HS-27A (cell line): ENCODE data around the gene ZNF438.

Experiments
- DNase-seq: peaks from one replicate; pipeline ENCODE4 v3.0.0-alpha.2; 2012; ENCODE audit warnings: low read depth, missing footprints

Gene ZNF438

DNA sequence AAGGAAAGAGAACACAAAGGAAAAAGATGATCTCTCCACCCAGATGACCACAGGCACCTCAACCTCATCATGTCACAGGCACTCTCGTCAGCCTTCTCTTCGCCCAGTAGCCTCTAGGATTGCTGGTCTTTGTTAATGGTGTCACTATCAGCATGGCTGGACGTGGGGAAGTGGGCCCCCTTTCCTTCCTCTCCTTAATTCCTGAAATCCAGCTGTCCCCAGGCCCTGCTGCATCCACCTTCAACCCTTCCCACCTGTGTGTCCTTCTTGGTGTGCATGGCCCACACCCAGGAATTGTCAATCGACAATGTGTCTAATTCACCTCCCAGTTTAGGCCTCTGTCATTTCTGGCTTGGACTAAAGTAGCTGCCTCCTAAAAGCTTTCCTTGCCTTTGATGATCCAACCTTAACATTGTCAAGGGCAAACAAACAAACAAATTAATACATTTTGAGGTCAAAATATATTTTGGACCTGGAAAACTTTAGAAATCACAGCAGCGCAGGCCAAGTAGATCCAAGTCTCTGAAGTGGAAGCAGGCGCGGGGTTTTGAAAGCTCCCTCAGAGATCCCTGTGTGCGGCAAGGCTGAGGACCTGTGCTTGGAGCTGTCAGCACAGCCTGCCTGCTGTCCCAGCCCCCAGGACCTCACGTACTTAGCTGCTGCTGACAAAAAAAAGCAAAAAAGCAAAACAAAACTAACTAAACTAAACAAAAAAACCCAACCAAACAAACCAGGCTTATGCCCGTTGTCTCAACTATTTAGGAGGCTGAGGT, 208.8 kb downstream of the ZNF438 start:
- no peak for DNase-seq

DNA sequence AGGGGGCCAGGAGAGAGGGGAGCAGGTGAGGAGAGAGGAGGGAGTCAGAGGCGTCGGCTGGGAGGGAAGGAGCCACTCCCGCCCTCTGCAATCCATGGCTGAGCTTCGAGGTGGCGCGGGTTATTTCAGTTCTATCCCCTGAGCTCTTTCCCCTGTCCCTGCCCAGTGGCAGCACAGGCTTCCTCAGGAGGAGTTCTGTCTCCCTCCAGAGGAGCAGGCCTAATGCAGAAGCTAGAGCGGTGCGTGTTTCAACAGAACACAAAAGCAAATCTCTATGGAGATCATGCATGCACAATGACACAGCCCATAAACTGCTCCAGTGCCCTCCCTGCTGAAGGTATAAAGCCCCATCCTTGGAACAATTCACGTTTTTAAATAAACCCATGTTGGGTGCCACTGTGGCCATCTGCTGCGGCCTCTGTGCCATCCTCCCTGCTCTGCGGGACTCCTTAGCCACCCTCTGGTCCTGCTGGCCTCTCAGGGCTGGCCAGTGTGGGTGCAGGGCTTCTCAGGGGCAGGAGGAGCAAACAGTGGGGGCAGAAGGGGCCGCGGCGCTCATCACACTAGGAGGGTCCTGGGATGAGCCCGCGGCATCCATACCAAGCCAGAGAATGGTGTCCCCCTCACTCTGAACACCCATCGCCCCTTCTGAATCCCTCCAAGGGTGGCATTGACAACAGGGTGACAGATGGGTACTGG, 209.5 kb downstream of the ZNF438 start:
- no peak for DNase-seq

DNA sequence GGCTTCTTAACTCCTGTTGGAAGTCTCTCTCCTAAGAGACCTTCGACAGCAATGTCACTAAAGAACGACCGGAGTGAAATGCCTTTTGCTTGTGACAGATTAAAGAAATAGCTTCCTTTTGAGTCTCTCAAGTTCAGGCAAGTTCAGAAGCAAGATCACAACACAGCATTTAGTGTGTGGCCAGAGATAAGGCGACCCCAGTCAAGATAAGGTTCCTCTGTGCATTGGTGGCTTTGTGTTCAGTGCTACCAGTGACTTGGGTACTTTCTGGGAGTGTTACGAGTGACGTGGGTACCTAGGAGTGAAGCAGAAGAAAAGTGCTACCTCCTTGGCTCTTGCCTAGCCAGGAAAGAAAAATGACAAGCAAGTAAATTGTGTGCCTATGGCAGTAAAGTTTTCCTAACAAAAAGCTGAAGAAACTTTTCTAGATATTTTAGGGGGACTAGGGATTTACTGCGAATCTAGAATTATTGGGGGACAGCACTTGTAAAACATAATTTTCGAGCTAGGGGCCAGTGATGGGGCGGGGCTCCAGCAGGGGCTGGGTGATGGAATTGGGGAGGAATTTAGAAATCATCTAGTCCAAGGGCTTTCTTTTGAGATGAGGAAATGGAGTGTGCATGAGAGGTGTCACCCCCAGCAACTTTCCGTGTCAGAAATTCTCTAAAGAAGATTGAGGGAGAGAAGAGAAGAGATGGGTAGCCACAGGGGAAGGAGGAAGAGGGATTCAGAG, 210.2 kb downstream of the ZNF438 start:
- DNase-seq: no peak

DNA sequence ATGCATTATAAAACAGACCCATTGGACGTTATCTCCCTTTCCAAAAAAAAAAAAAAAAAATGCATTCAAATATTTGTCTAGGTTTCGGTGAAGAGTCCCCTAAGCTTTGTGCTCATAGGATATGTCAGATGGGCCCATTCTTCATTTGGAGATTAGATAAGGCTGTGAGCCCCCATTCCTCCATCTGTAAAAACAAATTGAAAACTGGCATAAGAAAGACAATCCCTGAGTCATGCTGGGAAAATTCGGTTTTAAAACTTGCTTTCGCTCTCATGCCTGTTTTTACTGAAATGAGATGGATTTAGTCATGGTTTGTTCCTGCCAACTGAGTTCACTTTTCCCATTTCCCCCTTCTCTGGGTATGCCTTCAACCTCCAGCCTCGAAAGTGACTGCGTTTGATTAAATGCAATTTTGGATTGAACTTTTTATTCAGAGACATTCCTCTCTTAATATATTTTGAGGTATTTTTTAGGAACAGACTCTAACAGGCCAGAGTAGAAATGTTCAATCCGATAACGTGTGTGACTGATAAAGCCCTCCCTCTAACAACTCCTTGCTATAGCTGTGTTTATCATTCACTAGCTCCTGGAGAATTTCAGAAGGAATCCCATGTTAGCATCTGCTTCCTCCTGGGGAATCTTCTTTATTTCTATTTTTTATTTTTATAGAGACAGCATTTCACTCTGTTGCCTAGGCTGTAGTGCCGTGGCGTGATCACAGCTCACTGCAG, 211.2 kb downstream of the ZNF438 start:
- peak; percentile 51 for DNase-seq

DNA sequence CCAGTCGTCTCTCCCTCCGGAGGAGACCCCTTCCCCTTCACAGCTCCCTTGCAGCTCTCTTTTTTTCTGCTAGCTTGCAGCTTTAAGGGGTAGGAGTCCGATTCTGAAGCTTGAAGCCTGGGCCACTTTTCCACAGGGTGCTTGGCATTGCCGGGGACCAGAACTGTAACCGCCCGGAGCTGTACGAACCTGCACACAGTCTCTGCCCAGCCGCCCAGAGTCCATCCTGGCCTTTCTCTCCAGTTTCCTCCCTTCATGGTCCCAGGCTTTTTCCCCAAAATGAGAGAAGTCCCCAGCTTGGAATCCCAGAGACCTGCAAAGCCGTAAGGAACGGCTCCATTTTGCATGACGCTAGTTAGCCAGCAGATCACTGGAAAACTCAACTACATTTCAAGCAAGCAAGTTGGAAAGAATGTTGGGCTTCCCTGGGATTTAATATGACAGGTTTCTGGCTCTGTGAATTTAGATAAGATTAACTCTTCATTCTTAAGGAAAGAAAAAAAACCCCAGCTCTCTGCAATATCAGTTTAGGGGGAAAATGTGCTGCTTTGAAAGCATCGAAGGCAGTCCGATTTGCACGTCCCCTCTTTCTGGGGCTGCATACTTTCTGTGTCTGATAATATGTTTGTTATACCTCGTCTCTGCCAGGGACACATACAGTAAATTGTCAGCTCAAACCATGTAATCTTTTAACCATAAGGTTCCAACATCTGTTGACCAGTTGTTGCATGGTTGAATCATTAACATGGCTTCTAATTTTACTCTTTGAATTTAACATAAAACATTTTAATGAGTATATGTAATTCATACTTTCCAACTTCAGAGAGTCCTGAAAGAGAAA, 212.1 kb downstream of the ZNF438 start:
- DNase-seq: no peak

- no peak for DNase-seq
Measured at GRCh38 chr10:30818854-30819253, 212.8 kb downstream of the ZNF438 start.

DNA sequence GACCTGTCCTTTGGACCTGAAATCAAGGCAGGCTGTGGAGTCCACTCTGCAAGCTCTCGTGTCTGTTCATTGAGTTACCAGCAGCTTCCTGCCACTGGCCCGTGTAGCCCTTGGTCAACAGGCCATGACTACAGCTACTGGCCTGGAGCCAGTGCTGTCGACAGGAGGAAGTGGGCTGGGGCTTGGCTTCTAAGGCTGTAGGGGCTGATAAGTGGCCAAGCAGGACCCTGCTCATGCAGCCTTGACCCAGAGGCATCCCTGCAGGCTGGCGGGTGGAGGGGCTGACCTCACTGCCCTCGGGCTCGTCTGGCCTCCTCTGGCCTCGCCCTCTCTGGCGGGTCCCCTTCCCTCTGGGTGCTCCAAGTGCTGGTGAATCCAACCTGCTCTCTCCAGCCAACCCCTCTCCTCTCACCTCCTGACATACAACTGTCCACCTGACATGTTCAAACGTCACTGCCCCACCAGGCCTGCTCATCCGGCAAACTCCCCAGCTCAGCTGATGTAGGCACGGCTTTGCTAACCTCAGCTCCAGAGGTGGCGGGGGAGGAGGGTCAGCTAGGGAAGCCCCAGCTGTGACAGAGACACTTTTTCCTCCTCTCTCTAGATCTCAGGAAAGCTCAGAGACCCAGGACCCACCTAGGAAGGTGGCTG, 213.5 kb downstream of the ZNF438 start:
- DNase-seq: no peak

GRCh38 chr10:30817541-30817940, 214.1 kb downstream of the ZNF438 start:
- DNase-seq: no peak

GRCh38 chr10:30816820-30817171, 214.9 kb downstream of the ZNF438 start:
- DNase-seq: no peak

DNA sequence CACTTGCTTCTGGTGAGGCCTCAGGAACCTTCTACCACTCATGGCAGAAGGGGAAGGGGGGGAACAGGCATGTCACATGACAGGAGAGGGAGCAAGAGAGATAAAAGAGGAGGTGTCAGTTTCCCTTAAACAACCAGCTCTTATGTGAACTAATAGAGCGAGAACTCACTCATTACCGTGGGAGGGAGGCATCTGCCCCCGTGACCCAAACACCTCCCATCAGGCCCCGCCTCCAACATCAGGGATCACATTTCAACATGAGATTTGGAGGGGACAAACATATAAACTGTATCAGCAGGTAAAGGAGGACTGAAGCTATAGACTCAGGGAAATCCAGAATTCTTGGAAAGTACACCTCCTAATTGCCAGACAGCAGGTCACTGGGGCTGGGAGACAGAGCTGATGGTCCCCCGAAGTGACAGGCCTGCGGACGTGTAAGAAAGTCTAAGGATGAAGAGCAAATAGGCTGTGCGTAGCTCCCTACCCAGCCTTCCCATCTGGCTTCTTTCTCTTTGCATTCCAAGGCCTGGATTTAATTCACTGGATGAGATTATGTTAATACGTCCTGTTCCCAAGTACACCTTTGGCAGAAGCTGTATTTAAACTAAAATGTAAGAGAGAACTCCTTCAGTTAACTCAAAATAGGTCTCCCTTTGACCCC, 215.4 kb downstream of the ZNF438 start:
- no peak for DNase-seq

- no peak for DNase-seq
Measured at GRCh38 chr10:30813872-30814481, 217.7 kb downstream of the ZNF438 start.

GRCh38 chr10:30812018-30812851, 219.4 kb downstream of the ZNF438 start:
- no peak for DNase-seq

DNA sequence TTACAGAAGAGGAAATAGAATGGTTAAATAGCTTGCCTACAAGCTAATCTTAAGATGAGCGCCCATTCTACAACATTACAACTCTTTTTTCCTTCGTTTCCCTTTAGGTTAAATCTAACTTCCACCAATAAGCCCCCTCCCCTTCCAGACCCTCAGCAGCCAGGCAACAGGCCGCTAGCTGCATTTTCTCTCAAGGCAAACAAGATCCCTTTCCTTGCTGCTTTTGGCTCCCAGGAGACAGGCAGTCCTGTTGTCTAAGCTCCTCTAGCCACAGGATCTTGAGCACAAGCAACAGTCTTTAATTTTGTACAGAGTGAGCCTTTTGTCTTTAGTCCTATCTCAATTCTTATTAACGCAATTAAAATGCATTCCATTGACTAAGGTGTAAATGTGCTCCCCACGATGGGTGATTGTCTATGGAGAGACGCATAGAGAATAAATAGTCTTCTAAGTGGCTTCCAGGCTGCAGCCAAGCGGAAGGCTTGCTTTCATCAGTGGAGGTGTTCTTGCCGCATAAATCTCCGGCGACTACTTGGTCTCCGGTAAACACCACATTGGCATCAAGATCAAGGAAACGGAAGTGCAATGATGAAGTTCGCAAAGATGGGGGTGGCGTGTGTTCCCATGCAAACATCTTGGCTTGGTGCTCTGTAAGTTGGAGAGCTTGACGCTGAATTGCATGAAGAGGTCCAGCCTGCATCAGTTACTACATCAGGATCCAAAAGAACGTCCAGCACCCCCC, 220.2 kb downstream of the ZNF438 start:
- no peak for DNase-seq

GRCh38 chr10:30810416-30810815, 221.2 kb downstream of the ZNF438 start:
- no peak for DNase-seq

DNA sequence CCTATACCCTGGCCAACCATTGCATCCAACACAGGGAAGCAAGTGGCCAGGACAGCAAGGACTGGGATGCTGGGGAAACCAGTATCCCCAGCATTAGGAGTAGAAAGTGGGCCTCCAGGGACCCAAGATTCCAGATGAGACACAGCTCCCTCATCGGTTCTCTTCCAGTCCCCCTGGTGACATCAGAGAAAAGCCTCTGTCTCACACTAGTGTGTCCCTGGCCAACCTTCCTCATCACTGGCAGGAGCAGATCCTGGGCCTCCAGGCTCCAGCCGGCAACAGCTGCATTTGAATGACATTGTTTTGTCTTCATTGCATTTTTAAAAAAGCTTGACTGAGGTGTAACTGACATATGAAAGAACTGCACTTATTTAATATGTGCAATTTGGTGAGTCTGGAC, 224.8 kb downstream of the ZNF438 start:
- no peak for DNase-seq

DNA sequence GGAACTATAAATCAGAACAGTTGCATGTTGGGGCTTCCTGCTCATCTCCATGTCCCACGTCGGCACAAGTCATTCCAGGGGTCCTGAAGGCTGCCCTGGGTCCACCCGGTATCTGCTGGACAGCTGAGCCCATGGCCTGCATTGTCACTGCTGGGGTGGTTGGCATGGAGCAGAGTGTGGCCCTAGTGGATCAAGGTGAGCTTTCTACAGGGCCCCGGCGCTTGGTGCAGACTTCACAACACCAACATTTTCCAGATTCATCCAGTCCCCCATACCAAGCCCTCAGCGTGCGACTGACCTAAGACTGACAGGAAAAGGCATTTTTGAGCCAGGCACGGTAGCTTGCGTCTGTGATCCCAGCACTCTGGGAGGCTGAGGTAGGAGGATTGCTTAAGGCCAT, 226.6 kb downstream of the ZNF438 start:
- no peak for DNase-seq

DNA sequence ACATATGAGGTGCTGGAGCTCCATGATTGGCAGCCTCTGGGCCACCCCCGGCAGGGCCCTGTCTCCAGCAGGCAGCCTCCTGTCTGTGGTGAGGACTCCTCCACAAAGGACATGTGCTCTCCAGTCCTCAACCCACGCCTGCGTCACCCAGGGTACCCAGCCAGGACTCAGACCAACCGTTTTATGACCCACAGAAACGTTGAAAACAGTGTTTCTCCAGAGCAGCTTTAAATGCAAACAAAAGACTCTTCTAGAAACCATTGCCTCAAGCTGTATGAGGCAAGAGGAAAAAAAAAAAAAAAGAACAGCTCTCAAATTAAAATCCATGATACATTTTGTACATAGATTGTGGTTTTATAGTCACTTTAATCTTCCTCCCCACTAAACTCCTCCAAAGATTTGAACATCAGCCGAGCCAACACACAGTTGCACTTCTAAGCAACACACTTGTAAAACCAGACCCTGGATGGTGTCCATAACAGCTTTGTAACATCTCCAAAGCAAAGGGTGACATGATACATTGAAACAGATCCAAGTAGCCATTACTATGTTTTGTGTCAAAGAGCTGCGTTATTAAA, 227.1 kb downstream of the ZNF438 start:
- DNase-seq: no peak

DNA sequence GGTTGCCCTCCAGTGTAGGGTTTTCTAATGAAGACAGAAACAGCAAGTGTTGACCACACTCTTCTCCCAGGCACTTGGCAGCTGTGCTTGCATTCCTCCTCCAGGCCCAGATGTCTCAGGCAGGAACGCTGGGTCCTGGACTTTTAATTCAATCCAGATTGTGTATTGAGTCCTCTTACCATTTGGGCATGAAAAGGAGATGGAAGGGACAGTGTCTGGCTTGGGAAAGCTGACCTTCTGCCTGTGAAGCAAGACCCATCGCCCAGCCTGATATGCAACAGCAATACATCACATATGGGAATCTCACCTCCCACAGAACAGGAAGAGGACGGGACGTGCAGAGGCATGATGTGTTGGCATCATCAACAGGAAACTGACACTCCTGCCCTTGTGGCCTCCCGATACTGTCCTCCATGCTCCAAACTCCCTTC, 227.8 kb downstream of the ZNF438 start:
- no peak for DNase-seq
